ENCODE results near the gene MDC1.
"Not testable (repeated sequence)": the region's sequence is repeated elsewhere in the genome, so short reads cannot be mapped to it uniquely, and the experiment has no call there.

Gene MDC1

GRCh38 chr6:30723159-30723842 lies 6.2 kb upstream of the MDC1 start:
- DNase-seq: not testable (repeated sequence)

GRCh38 chr6:30722280-30723112 lies 5.4 kb upstream of the MDC1 start:
- DNase-seq: peak; percentile 87

- not testable (repeated sequence) for DNase-seq
Observed at GRCh38 chr6:30722025-30722279, 4.9 kb upstream of the MDC1 start.

GRCh38 chr6:30721198-30722024 lies 4.3 kb upstream of the MDC1 start:
- DNase-seq: peak; percentile 92

GRCh38 chr6:30720738-30721197 lies 3.7 kb upstream of the MDC1 start:
- peak; percentile 82 for DNase-seq

- peak; percentile 98 for DNase-seq
Observed at GRCh38 chr6:30719791-30720737, 3.0 kb upstream of the MDC1 start, which contains the start of gene TUBB. Gene TUBB (plus strand): TSS chr6:30720352. CDS start chr6:30720507, 155 bp downstream.

GRCh38 chr6:30719356-30719755 lies 2.3 kb upstream of the MDC1 start:
- DNase-seq: no peak

GRCh38 chr6:30717845-30718720 lies 1.0 kb upstream of the MDC1 start:
- not testable (repeated sequence) for DNase-seq

GRCh38 chr6:30716879-30717128 lies 277 bp downstream of the MDC1 start:
- DNase-seq: no peak

GRCh38 chr6:30714263-30714662 lies 2.8 kb downstream of the MDC1 start:
- no peak for DNase-seq

- no peak for DNase-seq
Observed at GRCh38 chr6:30712441-30712945, 4.6 kb downstream of the MDC1 start.

- DNase-seq: no peak
Observed at GRCh38 chr6:30711758-30712380, 5.2 kb downstream of the MDC1 start.

- no peak for DNase-seq
Observed at GRCh38 chr6:30709101-30709868, 7.8 kb downstream of the MDC1 start.

- no peak for DNase-seq
Observed at GRCh38 chr6:30707281-30707850, 9.7 kb downstream of the MDC1 start.

- DNase-seq: no peak
Observed at GRCh38 chr6:30705620-30706019, 11.5 kb downstream of the MDC1 start.

GRCh38 chr6:30703821-30704220 lies 13.3 kb downstream of the MDC1 start:
- DNase-seq: no peak

- no peak for DNase-seq
Observed at GRCh38 chr6:30703011-30703410, 14.1 kb downstream of the MDC1 start.

- no peak for DNase-seq
Observed at GRCh38 chr6:30700340-30700739, 16.7 kb downstream of the MDC1 start.

GRCh38 chr6:30696432-30696831 lies 20.6 kb downstream of the MDC1 start:
- no peak for DNase-seq
